Lower leg skin (tissue), 3 donors: ENCODE results near the gene FGGY.

Experiments
- POLR2A ChIP-seq, 2 donors: fragments of 450-650 bp; IDR thresholded peaks; one replicate each; pipeline ENCODE4 v1.6.1; 2016 to 2017; ENCODE audit warnings: antibody characterized with exemption in 2 of 2, mild to moderate bottlenecking in 1 of 2, moderate library complexity in 1 of 2
- TF ChIP-seq, protein P1 (sequence below), 3 donors: fragments of 450-650 bp; IDR thresholded peaks; one replicate each; pipeline ENCODE4 v1.5.1; 2016; ENCODE audit warnings: antibody characterized with exemption in 3 of 3, mild to moderate bottlenecking in 3 of 3, moderate library complexity in 2 of 3

DNA sequence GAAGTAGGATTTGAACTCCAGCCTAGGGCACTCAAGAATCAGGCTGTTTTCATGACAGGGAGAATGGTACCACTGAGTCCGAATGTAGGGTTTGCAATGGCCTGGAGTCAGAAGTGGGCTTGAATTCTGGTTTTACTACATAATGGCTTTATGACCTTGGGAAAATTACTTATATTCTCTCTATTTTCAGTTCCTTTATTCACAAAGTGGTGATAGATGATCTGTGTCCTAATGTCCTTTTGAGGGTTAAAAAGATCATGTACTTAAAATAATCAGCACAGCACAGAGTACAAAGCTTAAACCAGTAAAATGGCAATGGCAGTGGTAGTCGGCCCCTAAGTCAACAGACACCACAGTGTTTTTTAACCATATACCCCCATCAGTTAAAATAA lies 454.1 kb downstream of the FGGY start:
- TF ChIP-seq POLR2A (IDR thresholded peaks at IDR 0.05) = no peak
- TF ChIP-seq, protein P1, sequence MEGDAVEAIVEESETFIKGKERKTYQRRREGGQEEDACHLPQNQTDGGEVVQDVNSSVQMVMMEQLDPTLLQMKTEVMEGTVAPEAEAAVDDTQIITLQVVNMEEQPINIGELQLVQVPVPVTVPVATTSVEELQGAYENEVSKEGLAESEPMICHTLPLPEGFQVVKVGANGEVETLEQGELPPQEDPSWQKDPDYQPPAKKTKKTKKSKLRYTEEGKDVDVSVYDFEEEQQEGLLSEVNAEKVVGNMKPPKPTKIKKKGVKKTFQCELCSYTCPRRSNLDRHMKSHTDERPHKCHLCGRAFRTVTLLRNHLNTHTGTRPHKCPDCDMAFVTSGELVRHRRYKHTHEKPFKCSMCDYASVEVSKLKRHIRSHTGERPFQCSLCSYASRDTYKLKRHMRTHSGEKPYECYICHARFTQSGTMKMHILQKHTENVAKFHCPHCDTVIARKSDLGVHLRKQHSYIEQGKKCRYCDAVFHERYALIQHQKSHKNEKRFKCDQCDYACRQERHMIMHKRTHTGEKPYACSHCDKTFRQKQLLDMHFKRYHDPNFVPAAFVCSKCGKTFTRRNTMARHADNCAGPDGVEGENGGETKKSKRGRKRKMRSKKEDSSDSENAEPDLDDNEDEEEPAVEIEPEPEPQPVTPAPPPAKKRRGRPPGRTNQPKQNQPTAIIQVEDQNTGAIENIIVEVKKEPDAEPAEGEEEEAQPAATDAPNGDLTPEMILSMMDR (IDR thresholded peaks at IDR 0.05) = no peak
